Putamen (tissue), 1 donor: Measurements from ENCODE around the gene SLC7A6.

ENCODE experiments used
- DNase-seq: peaks from one replicate; pipeline ENCODE4 v3.0.0-alpha.2; 2016; ENCODE audit warnings: low spot score

The SLC7A6 gene

GRCh38 chr16:68346892-68347480, 82.7 kb downstream of the SLC7A6 start:
- no peak for DNase-seq

- no peak for DNase-seq
These were observed 83.3 kb downstream of the SLC7A6 start for GRCh38 chr16:68347605-68348004.

- no peak for DNase-seq
These were observed 84.5 kb downstream of the SLC7A6 start for GRCh38 chr16:68348639-68349445.

- DNase-seq, result no peak
These were observed 85.6 kb downstream of the SLC7A6 start for GRCh38 chr16:68349838-68350410.

- no peak for DNase-seq
These were observed 86.6 kb downstream of the SLC7A6 start for GRCh38 chr16:68350813-68351350.
